WTC11 (cell line): ENCODE data around the gene SHROOM2. TPM values are rescaled to one million over a fixed set of nuclear protein-coding genes. Genes with fewer than 3 reads are reported as not detected.

Source experiments
- ATAC-seq: fragments of 200-7000 bp; cut with Tn5 transposase; 2 replicates; pipeline ENCODE4 v1.10.0; 2021; ENCODE audit warnings: mild to moderate bottlenecking, moderate library complexity
- CTCF ChIA-PET: fragments of 300-600 bp; sonication (Branson Sonifier 250); formaldehyde crosslinking; loops from one replicate; lab custom pipeline; 2021; ENCODE audit warnings: antibody characterized with exemption; lab: Charles Lee
- POLR2A ChIA-PET: fragments of 350-600 bp; sonication (Branson Sonifier 250); formaldehyde crosslinking; loops from one replicate; lab custom pipeline; 2021; ENCODE audit warnings: antibody characterized with exemption; lab: Charles Lee
- DNase-seq: peaks from one replicate; pipeline ENCODE4 v3.0.0; 2021; ENCODE audit warnings: low spot score
- H3K27ac Mint-ChIP-seq: 2 replicates; pipeline ENCODE4 v1.8.0; 2021; ENCODE audit warnings: mixed read lengths
- H3K27me3 Mint-ChIP-seq: 2 replicates; pipeline ENCODE4 v1.8.0; 2021; ENCODE audit warnings: low read depth, mild to moderate bottlenecking, moderate library complexity, mixed read lengths
- H3K36me3 Mint-ChIP-seq: 2 replicates; pipeline ENCODE4 v1.8.0; 2021; ENCODE audit warnings: mixed read lengths
- H3K4me1 Mint-ChIP-seq: 2 replicates; pipeline ENCODE4 v1.8.0; 2022; ENCODE audit warnings: mixed read lengths
- H3K4me3 Mint-ChIP-seq: 2 replicates; pipeline ENCODE4 v1.8.0; 2021; ENCODE audit warnings: mild to moderate bottlenecking, moderate library complexity, mixed read lengths
- H3K9me3 Mint-ChIP-seq: 2 replicates; pipeline ENCODE4 v1.8.0; 2021; ENCODE audit warnings: mixed read lengths
- AR ChIP-seq: fragments of 250-450 bp; sonication (Bioruptor Pico); IDR thresholded peaks from 2 replicates; pipeline ENCODE4 v1.9.0; 2021; ENCODE audit warnings: mild to moderate bottlenecking
- ATF2 ChIP-seq: sonication (generic); formaldehyde crosslinking; IDR thresholded peaks from 2 replicates; pipeline ENCODE4 v1.8.1; 2022; ENCODE audit warnings: low read depth, missing genetic modification reagents, borderline replicate concordance
- FOXJ3 ChIP-seq: sonication (generic); formaldehyde crosslinking; IDR thresholded peaks from 2 replicates; pipeline ENCODE4 v1.9.0; 2021; ENCODE audit warnings: missing genetic modification reagents, mild to moderate bottlenecking, borderline replicate concordance
- GRHL2 ChIP-seq: fragments of 250-450 bp; sonication (Bioruptor Pico); IDR thresholded peaks from 2 replicates; pipeline ENCODE4 v1.8.0; 2022; ENCODE audit warnings: mild to moderate bottlenecking, moderate library complexity; ENCODE audit not compliant: insufficient replicate concordance, severe bottlenecking
- GTF2I ChIP-seq: fragments of 250-450 bp; sonication (Bioruptor Pico); conservative IDR thresholded peaks from 2 replicates; pipeline ENCODE4 v1.4.0; 2021; ENCODE audit warnings: mild to moderate bottlenecking
- HMGXB4 ChIP-seq: sonication (generic); formaldehyde crosslinking; IDR thresholded peaks from 2 replicates; pipeline ENCODE4 v1.8.1; 2023; ENCODE audit warnings: mild to moderate bottlenecking, moderate library complexity, missing genetic modification reagents
- JAZF1 ChIP-seq: fragments of 250-450 bp; sonication (Bioruptor Pico); IDR thresholded peaks from 2 replicates; pipeline ENCODE4 v1.9.0; 2021; ENCODE audit warnings: moderate library complexity, mild to moderate bottlenecking, inconsistent platforms
- MAX ChIP-seq: sonication (generic); formaldehyde crosslinking; IDR thresholded peaks from 2 replicates; pipeline ENCODE4 v1.8.0; 2022; ENCODE audit warnings: mild to moderate bottlenecking, missing genetic modification reagents
- MLX ChIP-seq: sonication (generic); formaldehyde crosslinking; IDR thresholded peaks from 2 replicates; pipeline ENCODE4 v1.8.1; 2023; ENCODE audit warnings: mild to moderate bottlenecking, missing genetic modification reagents, moderate library complexity
- MYBL2 ChIP-seq: sonication (generic); formaldehyde crosslinking; IDR thresholded peaks from 2 replicates; pipeline ENCODE4 v1.8.1; 2023; ENCODE audit warnings: mild to moderate bottlenecking, moderate library complexity, missing genetic modification reagents
- USF1 ChIP-seq: sonication (generic); formaldehyde crosslinking; IDR thresholded peaks from 2 replicates; pipeline ENCODE4 v1.8.0; 2022; ENCODE audit warnings: mild to moderate bottlenecking, missing genetic modification reagents
- ZMAT4 ChIP-seq: fragments of 250-450 bp; sonication (Bioruptor Pico); IDR thresholded peaks from 2 replicates; pipeline ENCODE4 v1.9.0; 2021; ENCODE audit warnings: mild to moderate bottlenecking
- ZNF425 ChIP-seq: fragments of 250-450 bp; sonication (Bioruptor Pico); conservative IDR thresholded peaks from 2 replicates; pipeline ENCODE4 v1.9.0; 2021; ENCODE audit warnings: mild to moderate bottlenecking
- total RNA-seq: library from RNA; stranded (reverse); gene quantifications from 3 replicates; pipeline ENCODE4 v1.2.3, GENCODE V29; 2021

SHROOM2 gene
- total RNA-seq, 1 experiment from 2014 or later = 14.8 TPM

GRCh38 chrX:9983846-9984245 is 197.6 kb downstream of the SHROOM2 start (continued):
- TF ChIP-seq JAZF1 (CRISPR knock-in tag) (no peak), GRHL2 (no peak), GTF2I (CRISPR knock-in tag) (no peak), ZMAT4 (CRISPR knock-in tag) (no peak), FOXJ3 (no peak)
- TF ChIP-seq, all 79 proteins: peak for 0

GRCh38 chrX:9988762-9989161 is 202.5 kb downstream of the SHROOM2 start:
- TF ChIP-seq MAX (CRISPR knock-in tag) (no peak), MYBL2 (CRISPR knock-in tag) (no peak), AR (no peak), USF1 (CRISPR knock-in tag) (no peak), MLX (CRISPR knock-in tag) (no peak), ZNF425 (CRISPR knock-in tag) (no peak), ATF2 (CRISPR knock-in tag) (no peak), HMGXB4 (CRISPR knock-in tag) (no peak)
- no peaks in the 10 kb centered on the region for H3K36me3 Mint-ChIP-seq
- H3K27me3 Mint-ChIP-seq = no peaks in the 10 kb centered on the region
- ATAC-seq (no peak), DNase-seq (no peak)
- H3K4me3 Mint-ChIP-seq = no peak overlapping the region
- no peak overlapping the region for H3K27ac Mint-ChIP-seq
- ChIA-PET POLR2A (no interaction called here), CTCF (no interaction called here)
- no peaks in the 10 kb centered on the region for H3K9me3 Mint-ChIP-seq
- no peaks in the 10 kb centered on the region for H3K4me1 Mint-ChIP-seq
